CD4-positive, alpha-beta T cell treated with Interleukin-17A for 4 hours (primary cell): ENCODE measurements around the gene KSR2.
"Not testable (repeated sequence)": the region's sequence is repeated elsewhere in the genome, so short reads cannot be mapped to it uniquely, and the experiment has no call there.

Source experiments
- DNase-seq: peaks from one replicate; pipeline ENCODE4 v3.0.0-alpha.2; 2020; ENCODE audit warnings: mixed read lengths

The KSR2 gene

GRCh38 chr12:117968826-117969659 lies at the start of gene KSR2:
TSS of gene KSR2 (minus strand) at chr12:117968990. CDS start at chr12:117968255, 735 bp downstream.
- DNase-seq, result peak; percentile 44

GRCh38 chr12:118017926-118018325 lies 49.1 kb upstream of the KSR2 start:
- DNase-seq, result no peak

GRCh38 chr12:118016424-118017264 lies 47.9 kb upstream of the KSR2 start, which contains the start of gene RFC5:
TSS of gene RFC5 (plus strand) at chr12:118016703. CDS start at chr12:118016828, 125 bp downstream.
- DNase-seq, result peak; percentile 98

- DNase-seq, result no peak
Measured at GRCh38 chr12:118015944-118016343, 47.2 kb upstream of the KSR2 start.

GRCh38 chr12:118015306-118015705 lies 46.5 kb upstream of the KSR2 start:
- DNase-seq, result no peak

GRCh38 chr12:118013283-118013682 lies 44.5 kb upstream of the KSR2 start:
- DNase-seq, result no peak

GRCh38 chr12:118011961-118012360 lies 43.2 kb upstream of the KSR2 start:
- DNase-seq, result no peak

GRCh38 chr12:118011377-118011776 lies 42.6 kb upstream of the KSR2 start:
- DNase-seq, result no peak

GRCh38 chr12:118010903-118011302 lies 42.1 kb upstream of the KSR2 start:
- DNase-seq, result no peak

GRCh38 chr12:117999806-118000205 lies 31.0 kb upstream of the KSR2 start:
- not testable (repeated sequence) for DNase-seq

GRCh38 chr12:117998719-117999118 lies 29.9 kb upstream of the KSR2 start:
- DNase-seq, result no peak

GRCh38 chr12:117994551-117995438 lies 26.0 kb upstream of the KSR2 start:
- no peak for DNase-seq

- no peak for DNase-seq
Measured at GRCh38 chr12:117986705-117987469, 18.1 kb upstream of the KSR2 start.

- DNase-seq, result no peak
Measured at GRCh38 chr12:117985182-117985581, 16.4 kb upstream of the KSR2 start.

- no peak for DNase-seq
Measured at GRCh38 chr12:117981267-117981666, 12.5 kb upstream of the KSR2 start.

- no peak for DNase-seq
Measured at GRCh38 chr12:117980616-117981015, 11.8 kb upstream of the KSR2 start.

- DNase-seq, result no peak
Measured at GRCh38 chr12:117977373-117977772, 8.6 kb upstream of the KSR2 start.

- no peak for DNase-seq
Measured at GRCh38 chr12:117975006-117975405, 6.2 kb upstream of the KSR2 start.

GRCh38 chr12:117972301-117972700 lies 3.5 kb upstream of the KSR2 start:
- no peak for DNase-seq

- no peak for DNase-seq
Measured at GRCh38 chr12:117970334-117970733, 1.5 kb upstream of the KSR2 start.

- no peak for DNase-seq
Measured at GRCh38 chr12:117968151-117968789, 520 bp downstream of the KSR2 start.
